ENCODE results near the gene TMEM45B.

Gene TMEM45B

DNA sequence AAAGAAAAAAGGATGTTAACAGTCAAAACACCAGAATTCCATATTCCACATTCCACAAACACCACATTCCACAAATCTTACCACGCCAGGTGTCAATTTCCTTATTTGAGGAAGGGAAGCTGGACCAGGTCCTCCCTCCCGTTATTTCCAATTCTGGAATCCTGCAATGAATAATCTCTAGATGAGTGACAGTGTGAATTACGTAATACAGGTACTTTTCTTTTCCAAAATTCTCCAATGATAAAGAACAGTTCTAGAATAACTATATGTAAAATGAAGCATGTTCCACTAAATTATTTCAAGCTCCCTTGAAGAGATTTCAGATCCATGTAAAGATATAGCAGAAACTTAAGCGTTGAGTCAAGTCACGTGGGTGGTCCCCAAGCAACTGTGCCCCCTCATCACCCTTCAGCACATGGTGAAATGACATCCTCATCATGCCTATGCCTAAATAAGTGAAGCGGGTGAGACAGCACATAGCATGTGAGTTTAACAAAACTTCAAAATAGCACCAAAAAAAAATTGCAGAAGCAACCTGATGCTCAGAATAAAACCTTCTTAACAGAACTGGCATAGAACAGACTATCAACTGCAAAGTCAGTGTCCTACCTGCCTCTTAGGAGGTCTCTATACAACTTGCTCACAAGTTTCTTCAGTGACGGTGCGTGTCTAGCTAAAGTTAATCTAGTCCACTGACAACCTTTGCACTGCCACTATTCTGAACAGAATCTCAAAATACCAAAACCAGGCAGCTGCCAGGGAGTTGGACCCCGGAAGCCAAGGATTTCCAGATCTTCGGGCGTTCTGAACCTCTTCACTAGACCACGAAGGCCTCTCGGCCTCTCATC, 78.9 kb downstream of the TMEM45B start:
- Histone ChIP-seq H3K9me3 (ENCODE audit: control insufficient read depth in 5 of 5, low read length in 5 of 5) (no peaks in the 10 kb centered on the region), H3K36me3 (ENCODE audit: control insufficient read depth in 5 of 5, insufficient read depth in 5 of 5, low read length in 5 of 5) (peaks cover 9 to 28% (median 21%) of the 10 kb centered on the region in 5 donors), H3K27me3 (ENCODE audit: control insufficient read depth in 5 of 5, insufficient read depth in 4 of 5, low read length in 5 of 5) (no peaks in the 10 kb centered on the region), H3K9ac (ENCODE audit: low read length in 5 of 5) (peak overlapping the region; percentile 71 to 93 (median 85)), H3K27ac (ENCODE audit: low read depth, low read length) (peak overlapping the region; percentile 65), H3K4me3 (ENCODE audit: low read depth in 1 of 5, low read length in 5 of 5) (peak overlapping the region; percentile 80 to 95 (median 95)), H3K4me1 (ENCODE audit: control insufficient read depth in 5 of 5, insufficient read depth in 5 of 5, low read length in 5 of 5) (peaks cover 4 to 21% (median 18%) of the 10 kb centered on the region in 5 donors)

DNA sequence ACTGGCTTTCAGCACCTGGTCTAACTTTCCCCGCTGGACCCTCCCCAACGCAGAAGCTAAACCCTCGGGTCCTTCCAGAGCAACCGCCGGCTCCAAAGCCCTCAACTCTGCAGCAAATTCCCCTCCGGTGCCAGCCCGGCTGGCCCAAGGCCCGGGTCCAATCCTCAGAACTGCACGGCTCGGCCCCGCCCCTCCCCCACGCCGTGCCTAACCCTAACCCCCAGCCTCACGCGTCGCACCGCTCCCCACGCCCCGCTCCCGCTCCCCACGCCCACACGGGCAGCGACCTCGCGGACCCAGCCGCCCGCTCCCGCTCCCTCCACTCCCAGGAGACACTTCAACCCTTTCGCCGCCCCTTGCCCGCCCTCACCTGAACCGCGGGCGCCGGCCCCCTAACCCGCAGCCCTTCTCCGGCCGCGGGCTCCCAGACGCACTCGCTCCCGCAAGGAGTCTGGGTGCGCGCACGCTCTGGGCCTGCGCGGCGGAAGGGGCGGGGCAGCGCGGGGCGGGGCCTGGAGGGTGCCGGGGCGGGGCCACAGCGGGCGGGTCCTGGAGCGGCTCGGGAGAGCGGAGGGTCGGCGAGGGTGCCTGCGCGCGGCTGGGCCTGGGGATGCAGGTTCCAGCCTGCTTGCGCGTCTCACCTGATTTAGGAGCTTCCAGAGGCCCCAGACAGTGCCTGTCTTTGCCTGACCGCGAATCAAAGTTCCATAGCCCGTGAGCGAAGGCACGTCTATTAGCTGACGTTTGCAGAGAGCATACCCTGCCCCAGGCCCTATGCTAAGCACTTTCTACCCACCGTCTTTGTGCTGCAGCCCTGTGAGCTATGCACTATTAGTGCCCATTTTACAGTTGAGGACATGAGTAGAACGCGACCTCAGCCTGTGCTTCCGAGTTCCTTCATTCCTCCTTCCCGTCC, 79.7 kb downstream of the TMEM45B start, which contains the start of gene NFRKB:
TSS of gene NFRKB (minus strand) at position 453 of the 916 bp plus-strand sequence. CDS start 2,729 bp downstream, outside the sequence.
- H3K27me3 ChIP-seq (ENCODE audit: control insufficient read depth in 5 of 5, insufficient read depth in 4 of 5, low read length in 5 of 5), result no peaks in the 10 kb centered on the region

DNA sequence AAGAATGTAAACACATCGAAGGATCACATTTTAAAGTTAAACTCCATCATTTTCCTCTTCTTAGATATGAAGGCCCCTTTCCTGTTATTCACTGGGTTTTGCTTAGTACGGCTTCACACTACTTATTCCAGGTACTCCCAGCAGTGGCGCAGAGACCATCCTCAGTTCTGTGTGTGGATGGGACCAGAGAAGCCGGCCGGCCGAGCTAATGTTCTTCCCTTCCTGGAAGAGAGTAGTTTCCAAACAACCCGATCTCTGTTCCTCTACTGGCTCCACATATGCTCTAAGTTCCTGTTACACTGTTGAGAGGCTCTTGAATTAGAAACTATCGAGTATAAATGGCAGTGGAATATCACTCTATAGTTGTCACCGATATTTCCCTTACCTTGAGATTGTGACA, 80.4 kb downstream of the TMEM45B start:
- H3K27ac ChIP-seq (ENCODE audit: low read depth, low read length), result peak overlapping the region; percentile 65
- peaks cover 4 to 21% (median 18%) of the 10 kb centered on the region in 5 donors for H3K4me1 ChIP-seq (ENCODE audit: control insufficient read depth in 5 of 5, insufficient read depth in 5 of 5, low read length in 5 of 5)
- H3K4me3 ChIP-seq (ENCODE audit: low read depth in 1 of 5, low read length in 5 of 5), result peak overlapping the region; percentile 80 to 98 (median 95)
- H3K36me3 ChIP-seq (ENCODE audit: control insufficient read depth in 5 of 5, insufficient read depth in 5 of 5, low read length in 5 of 5), result peaks cover under 1 to 15% (median 14%) of the 10 kb centered on the region in 5 donors
- no peaks in the 10 kb centered on the region for H3K9me3 ChIP-seq (ENCODE audit: control insufficient read depth in 5 of 5, low read length in 5 of 5)
- no peaks in the 10 kb centered on the region for H3K27me3 ChIP-seq (ENCODE audit: control insufficient read depth in 5 of 5, insufficient read depth in 4 of 5, low read length in 5 of 5)
- H3K9ac ChIP-seq (ENCODE audit: low read length in 5 of 5), result peak overlapping the region; percentile 34 to 86 (median 69)

More for the DNA sequence above, 79.7 kb downstream of the TMEM45B start, which contains the start of gene NFRKB:
- no peaks in the 10 kb centered on the region for H3K9me3 ChIP-seq (ENCODE audit: control insufficient read depth in 5 of 5, low read length in 5 of 5)
- H3K9ac ChIP-seq (ENCODE audit: low read length in 5 of 5), result peak within 1 kb of the TSS; percentile 71 to 93 (median 86)
- peak within 1 kb of the TSS; percentile 80 to 98 (median 95) for H3K4me3 ChIP-seq (ENCODE audit: low read depth in 1 of 5, low read length in 5 of 5)
- peaks cover 4 to 21% (median 18%) of the 10 kb centered on the region in 5 donors for H3K4me1 ChIP-seq (ENCODE audit: control insufficient read depth in 5 of 5, insufficient read depth in 5 of 5, low read length in 5 of 5)
- peaks cover 5 to 19% (median 15%) of the 10 kb centered on the region in 5 donors for H3K36me3 ChIP-seq (ENCODE audit: control insufficient read depth in 5 of 5, insufficient read depth in 5 of 5, low read length in 5 of 5)
- peak within 1 kb of the TSS; percentile 65 for H3K27ac ChIP-seq (ENCODE audit: low read depth, low read length)

DNA sequence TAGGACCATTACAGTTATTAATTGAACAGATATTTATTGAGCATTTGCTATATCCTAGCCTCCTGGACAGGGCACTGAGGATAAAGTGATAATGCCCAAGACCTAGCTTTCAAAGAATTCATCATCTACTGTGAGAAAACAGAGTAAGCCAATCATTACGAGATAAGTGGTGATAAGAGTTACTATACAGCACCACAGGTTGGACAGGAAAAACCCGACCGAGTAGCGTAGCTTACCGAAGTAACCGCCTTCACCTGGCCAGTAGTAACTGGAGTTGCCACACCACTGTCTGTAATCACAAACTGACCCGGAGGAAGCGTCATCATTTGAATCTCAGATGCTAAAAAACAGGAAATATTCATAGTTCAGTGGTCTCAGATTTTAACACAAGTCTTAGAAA, 89.8 kb downstream of the TMEM45B start:
- Histone ChIP-seq H3K36me3 (ENCODE audit: control insufficient read depth in 5 of 5, insufficient read depth in 5 of 5, low read length in 5 of 5) (peaks cover 17 to 57% (median 34%) of the 10 kb centered on the region in 5 donors), H3K4me3 (ENCODE audit: low read depth in 1 of 5, low read length in 5 of 5) (no peak overlapping the region), H3K9me3 (ENCODE audit: control insufficient read depth in 5 of 5, low read length in 5 of 5) (no peaks in the 10 kb centered on the region), H3K27ac (ENCODE audit: low read depth, low read length) (no peak overlapping the region), H3K4me1 (ENCODE audit: control insufficient read depth in 5 of 5, insufficient read depth in 5 of 5, low read length in 5 of 5) (no peaks in the 10 kb centered on the region), H3K27me3 (ENCODE audit: control insufficient read depth in 5 of 5, insufficient read depth in 4 of 5, low read length in 5 of 5) (no peaks in the 10 kb centered on the region), H3K9ac (ENCODE audit: low read length in 5 of 5) (no peak overlapping the region)

Measured in subcutaneous abdominal adipose tissue (tissue), 5 donors.